Islet of Langerhans (tissue), 1 donor: ENCODE results near the gene CDPF1.

Source experiments
- FAIRE-seq: peaks from one replicate; lab custom pipeline; 2011; peaks lifted over from hg19 to GRCh38; lab: Jason Lieb, UNC

Gene CDPF1

GRCh38 chr22:46256358-46256958 lies 6.4 kb upstream of the CDPF1 start:
- no peak for FAIRE-seq

- FAIRE-seq: no peak
Measured at GRCh38 chr22:46251816-46252380, 1.8 kb upstream of the CDPF1 start.

GRCh38 chr22:46251266-46251665 lies 1.2 kb upstream of the CDPF1 start:
- no peak for FAIRE-seq

- FAIRE-seq: no peak
Measured at GRCh38 chr22:46250783-46251125, 661 bp upstream of the CDPF1 start.

- no peak for FAIRE-seq
Measured at GRCh38 chr22:46247443-46247975, 2.6 kb downstream of the CDPF1 start.

- no peak for FAIRE-seq
Measured at GRCh38 chr22:46246178-46246577, 3.9 kb downstream of the CDPF1 start.

- no peak for FAIRE-seq
Measured at GRCh38 chr22:46245511-46245910, 4.6 kb downstream of the CDPF1 start.

GRCh38 chr22:46244771-46245170 lies 5.3 kb downstream of the CDPF1 start:
- no peak for FAIRE-seq

- FAIRE-seq: no peak
Measured at GRCh38 chr22:46242076-46242475, 8.0 kb downstream of the CDPF1 start.

GRCh38 chr22:46241396-46242007 lies 8.6 kb downstream of the CDPF1 start:
- FAIRE-seq: no peak

DNA sequence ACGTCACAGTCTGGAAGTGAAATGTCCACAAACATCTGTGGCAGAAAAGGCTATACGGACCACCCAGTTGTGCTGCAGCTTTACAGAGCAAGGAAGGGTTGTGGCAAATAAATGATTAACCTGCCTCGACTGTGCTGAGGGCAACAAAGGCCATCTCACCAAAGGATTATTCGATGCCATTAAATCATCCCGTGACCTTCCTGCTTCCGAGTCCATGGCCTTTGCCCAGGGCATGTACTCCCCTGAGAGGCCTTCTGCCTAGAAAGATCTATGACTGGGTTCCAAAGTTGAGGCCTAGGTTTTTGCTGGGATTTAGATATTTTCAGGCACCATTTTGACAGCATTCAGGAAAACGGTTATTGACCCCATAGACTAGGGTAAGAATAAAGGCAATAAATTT lies 9.2 kb downstream of the CDPF1 start:
- FAIRE-seq: no peak

DNA sequence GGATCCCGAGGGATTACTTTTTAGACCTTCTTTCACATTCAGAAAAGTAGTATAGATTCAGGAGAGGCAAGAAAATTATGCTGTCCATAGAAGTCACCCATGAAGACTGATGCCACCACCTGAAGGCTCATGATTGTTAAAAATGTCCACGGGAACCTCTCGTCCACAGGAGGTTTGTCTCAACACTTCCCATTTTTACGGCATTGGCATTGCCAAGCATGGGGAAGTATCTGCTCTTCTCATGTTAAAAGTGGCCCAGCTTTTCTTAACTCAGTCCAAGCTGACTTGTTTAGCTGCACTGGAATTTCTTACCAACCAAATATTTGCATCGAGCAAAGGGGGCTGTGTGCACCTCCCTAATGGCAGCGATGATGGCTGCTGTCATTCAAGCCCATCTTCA lies 9.6 kb downstream of the CDPF1 start:
- no peak for FAIRE-seq

- no peak for FAIRE-seq
Measured at GRCh38 chr22:46240073-46240472, 10.0 kb downstream of the CDPF1 start.

DNA sequence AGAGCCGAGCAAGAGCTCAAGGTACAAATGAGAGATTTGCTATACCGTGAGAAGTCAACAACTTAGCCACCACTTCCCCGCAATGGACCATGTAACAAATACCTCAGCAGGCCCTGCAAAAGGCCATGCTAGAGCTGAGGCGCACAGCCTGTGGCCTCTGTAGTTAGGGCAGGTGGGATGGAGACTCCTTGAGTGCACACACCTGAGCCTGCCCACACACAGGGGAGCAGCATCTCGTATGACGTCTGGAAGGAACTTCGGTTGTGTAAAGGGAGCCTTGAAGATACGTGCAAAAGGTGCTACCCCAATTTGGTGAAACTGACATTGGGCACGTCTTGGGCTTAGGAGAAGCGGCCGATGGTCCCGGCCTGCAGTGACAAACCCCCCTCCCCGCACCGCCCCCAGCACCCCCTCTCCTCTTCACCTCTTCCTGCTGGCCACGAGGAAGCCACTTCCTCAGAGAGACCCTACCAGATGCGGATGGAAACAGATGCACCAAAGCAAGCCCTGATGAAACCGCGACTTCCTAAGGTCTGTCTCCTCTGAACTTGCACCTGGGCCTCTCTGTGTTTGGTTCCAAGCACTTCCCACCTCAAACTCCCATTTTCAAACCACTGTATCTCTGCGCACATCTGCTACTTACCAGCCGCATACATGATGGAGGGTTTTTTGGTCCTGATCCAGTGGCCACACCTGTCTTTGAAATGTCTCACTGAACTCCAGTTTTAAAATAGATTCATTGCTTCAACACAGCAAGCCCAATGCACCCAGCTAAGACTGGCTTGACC lies 10.6 kb downstream of the CDPF1 start:
- FAIRE-seq: no peak

- no peak for FAIRE-seq
Measured at GRCh38 chr22:46238541-46238940, 11.6 kb downstream of the CDPF1 start.

- no peak for FAIRE-seq
Measured at GRCh38 chr22:46237453-46238124, 12.5 kb downstream of the CDPF1 start.

- FAIRE-seq: no peak
Measured at GRCh38 chr22:46234969-46235368, 15.1 kb downstream of the CDPF1 start.

DNA sequence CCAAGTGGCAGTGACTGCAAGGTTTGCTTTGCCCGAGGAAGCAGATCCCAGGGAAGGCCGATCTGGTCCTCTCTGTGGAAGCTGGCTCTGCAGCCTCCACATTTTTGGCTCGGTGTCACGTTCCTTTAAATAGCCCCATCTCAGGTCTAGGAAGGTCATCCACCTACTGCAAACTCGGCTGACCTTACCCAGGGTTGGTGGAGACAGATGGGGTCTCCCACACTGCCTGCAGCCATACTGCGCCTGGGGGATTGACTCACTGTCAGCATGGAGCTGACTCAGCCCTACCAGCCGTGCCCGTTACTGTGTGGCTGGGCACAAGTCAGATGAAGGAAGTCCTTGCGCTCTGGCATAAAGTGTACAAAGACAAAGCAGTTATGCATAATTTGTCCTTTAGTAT lies 16.9 kb downstream of the CDPF1 start:
- no peak for FAIRE-seq

- FAIRE-seq: no peak
Measured at GRCh38 chr22:46230262-46230901, 19.7 kb downstream of the CDPF1 start.

DNA sequence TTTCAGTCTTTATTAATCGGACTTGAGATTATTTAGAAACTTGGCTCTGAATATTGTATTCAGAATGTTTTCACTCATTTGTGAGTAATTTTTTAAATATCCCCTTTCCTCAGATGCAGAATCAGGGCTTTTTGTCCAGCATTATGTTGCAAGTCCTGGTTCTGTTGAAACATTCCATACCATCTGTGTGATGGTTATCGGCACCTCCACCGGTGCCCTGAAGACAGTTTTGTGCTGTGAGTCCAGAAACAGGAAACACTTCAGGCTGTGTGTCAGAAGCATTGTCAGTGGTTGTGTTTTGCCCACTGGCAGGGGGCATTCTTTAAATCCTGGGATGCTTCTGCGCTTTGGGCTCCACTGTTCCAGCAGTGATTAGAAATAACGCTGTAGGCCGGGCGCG lies 20.4 kb downstream of the CDPF1 start:
- no peak for FAIRE-seq

DNA sequence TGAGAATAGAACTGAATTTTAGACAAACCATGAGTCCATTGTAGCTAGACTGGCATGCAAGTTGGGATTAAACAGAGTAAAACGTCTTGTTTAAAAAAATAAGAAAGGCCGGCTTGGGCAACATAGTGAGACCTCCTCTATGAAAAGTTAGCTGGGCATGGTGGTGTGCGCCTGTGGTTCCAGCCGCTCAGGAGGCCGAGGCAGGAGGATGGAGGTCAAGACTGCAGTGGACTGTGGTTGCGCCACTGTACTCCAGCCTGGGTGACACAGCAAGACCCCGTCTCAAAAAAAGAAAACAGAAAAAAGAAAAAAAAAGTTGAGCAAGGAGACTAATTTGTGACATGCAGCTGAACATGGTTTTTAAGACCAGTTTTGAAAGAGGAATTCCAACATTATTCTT lies 23.5 kb downstream of the CDPF1 start:
- no peak for FAIRE-seq

- no peak for FAIRE-seq
Measured at GRCh38 chr22:46225631-46226030, 24.5 kb downstream of the CDPF1 start.
